Cardiac fibroblast (primary cell): ENCODE data around the gene RPP25L.

Experiments
- DNase-seq, 2 donors: peaks; one replicate each; pipeline versions ENCODE4 v3.0.0 to v3.0.0-alpha.2; 2010; ENCODE audit warnings: low read depth in 2 of 2
- H3K4me3 ChIP-seq, 2 donors: replicated peaks in 1 of 2; 1 replicate in 1 of 2; 2 replicates in 1 of 2; pipeline ENCODE4 v1.5.1; 2011; ENCODE audit warnings: low read depth in 2 of 2, low read length in 2 of 2, mild to moderate bottlenecking in 2 of 2, moderate library complexity in 1 of 2
- TF ChIP-seq, protein P1 (sequence below): IDR thresholded peaks from one replicate; pipeline ENCODE4 v1.5.1; 2011; ENCODE audit warnings: low read depth, mild to moderate bottlenecking, low read length, inconsistent platforms

RPP25L gene

DNA sequence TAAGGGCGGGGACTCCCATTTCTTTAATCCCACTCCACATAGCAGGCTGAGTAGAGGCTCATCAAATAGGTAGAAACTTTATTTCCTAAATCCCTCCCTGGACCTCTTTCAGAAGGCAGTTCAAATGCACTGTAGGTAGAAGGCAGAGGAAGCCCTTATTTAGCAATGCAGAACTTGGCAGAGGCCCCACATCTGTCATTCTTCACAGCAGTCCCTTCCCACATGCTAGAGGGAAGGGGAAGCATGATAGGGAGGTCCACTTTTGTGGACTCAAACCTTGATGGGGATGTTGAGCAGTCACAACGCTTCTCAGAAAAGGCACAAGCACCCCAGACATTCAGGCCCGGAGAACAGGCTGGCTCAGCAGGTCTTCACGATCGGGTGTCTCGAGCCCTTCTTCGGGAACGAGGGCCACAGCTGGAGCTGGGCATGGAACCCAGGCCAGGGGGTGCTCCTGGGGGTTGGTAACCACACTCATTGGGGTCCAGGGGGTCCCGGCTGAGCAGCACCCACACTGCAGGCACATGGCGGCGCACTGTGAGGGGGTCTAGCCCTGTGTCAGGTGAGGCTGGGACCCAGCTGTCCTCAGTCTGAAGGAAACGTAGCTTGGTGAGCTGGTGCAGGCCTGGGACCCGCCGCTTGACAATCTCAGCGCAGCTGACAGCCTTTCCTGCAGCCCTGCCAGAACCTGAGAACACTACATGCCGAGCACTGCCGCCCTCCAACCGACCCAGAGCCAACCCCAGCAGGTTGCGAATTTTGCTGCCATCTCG lies 1.3 kb downstream of the RPP25L start:
- peak overlapping the region in 1 of 2 donors; percentile 78 for H3K4me3 ChIP-seq
- DNase-seq, result no peak
- TF ChIP-seq, protein P1, sequence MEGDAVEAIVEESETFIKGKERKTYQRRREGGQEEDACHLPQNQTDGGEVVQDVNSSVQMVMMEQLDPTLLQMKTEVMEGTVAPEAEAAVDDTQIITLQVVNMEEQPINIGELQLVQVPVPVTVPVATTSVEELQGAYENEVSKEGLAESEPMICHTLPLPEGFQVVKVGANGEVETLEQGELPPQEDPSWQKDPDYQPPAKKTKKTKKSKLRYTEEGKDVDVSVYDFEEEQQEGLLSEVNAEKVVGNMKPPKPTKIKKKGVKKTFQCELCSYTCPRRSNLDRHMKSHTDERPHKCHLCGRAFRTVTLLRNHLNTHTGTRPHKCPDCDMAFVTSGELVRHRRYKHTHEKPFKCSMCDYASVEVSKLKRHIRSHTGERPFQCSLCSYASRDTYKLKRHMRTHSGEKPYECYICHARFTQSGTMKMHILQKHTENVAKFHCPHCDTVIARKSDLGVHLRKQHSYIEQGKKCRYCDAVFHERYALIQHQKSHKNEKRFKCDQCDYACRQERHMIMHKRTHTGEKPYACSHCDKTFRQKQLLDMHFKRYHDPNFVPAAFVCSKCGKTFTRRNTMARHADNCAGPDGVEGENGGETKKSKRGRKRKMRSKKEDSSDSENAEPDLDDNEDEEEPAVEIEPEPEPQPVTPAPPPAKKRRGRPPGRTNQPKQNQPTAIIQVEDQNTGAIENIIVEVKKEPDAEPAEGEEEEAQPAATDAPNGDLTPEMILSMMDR, result no peak

GRCh38 chr9:34607331-34607730 lies 4.6 kb downstream of the RPP25L start:
- TF ChIP-seq, protein P1, result no peak
- no peak for DNase-seq
- no peak overlapping the region for H3K4me3 ChIP-seq

DNA sequence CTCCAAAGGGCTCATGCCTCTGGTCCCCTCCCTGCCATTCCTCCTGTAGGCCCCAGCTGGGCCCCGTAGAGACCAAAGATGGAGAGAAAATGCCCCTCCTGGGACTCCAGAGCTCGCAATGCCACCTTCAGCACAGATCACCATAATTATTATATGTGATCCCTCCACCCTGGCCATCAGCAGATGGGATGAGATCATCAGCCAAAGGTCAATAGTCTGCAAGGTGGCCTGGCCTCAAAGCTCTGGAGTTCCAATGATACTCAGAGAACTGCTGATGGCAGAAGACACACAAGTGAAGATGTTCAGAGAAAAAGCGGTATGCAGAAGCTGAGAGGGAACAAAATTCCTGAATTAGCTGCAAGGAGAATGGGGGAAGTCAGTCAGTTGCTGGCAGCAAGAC lies 5.0 kb downstream of the RPP25L start:
- no peak overlapping the region for H3K4me3 ChIP-seq
- TF ChIP-seq, protein P1, result no peak
- DNase-seq, result no peak

DNA sequence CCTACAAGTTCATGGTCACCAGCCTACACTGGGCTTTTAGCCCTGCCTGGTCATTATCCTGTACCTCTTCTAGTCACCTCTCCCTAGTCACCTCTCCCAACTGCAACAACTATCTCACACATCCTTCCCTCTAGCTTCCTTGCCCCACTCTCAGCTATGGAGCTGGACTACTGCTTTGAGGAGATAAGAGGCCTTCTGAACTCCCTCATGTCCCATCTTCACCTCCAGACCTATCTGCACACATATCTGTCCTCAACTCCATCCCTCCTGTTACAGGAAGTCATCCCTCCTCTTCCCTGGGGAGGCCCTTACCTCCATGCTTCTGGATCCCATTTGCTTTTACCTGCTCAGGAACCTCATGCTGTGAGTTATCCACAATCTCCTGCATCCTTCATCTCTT lies 5.7 kb downstream of the RPP25L start:
- no peak for DNase-seq
- no peak overlapping the region for H3K4me3 ChIP-seq
- TF ChIP-seq, protein P1, result no peak

GRCh38 chr9:34603610-34604231 lies 8.2 kb downstream of the RPP25L start:
- peak; percentile 76 to 79 for DNase-seq
- no peak overlapping the region for H3K4me3 ChIP-seq
- TF ChIP-seq, protein P1, result peak; percentile 89

DNA sequence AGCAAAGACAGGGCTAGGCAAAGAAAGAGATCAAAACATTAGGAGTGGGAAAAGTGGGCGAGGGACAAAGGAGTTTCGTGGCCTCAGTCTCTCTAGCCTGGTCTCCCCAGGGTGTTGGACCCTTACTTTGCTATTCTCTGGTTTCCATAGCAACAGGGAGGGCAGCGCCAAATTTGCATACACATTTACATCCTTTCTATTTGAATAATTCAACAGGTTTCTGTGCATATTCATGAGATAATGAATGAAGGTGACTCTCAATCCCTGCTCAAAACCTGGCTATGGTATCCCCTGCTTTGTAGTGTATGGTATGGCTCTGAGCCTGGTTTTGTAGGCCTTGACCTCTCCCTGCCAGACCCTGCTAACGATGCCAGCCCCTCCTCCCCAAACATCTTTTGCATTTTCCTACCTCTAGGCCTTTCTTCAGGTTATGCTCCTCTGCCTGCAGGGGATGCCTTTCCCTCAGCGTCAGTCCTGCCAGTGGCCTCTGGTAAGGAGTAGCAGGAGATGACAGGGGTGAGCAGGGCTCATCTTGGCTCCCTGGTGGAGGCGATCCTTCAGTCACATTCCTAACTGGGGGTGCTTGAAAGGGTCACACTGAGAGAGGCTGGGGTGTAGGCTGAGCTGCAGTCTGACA lies 9.8 kb downstream of the RPP25L start:
- TF ChIP-seq, protein P1, result no peak
- DNase-seq, result no peak
- H3K4me3 ChIP-seq, result no peak overlapping the region
